HCT116 (cell line): Measurements from ENCODE around the gene B4GALNT4. TPM values are rescaled to one million over a fixed set of nuclear protein-coding genes. Genes with fewer than 3 reads are reported as not detected.
A peak's percentile ranks its signal among the peaks of the same experiment; 100 is the strongest.

Source experiments
- ATAC-seq: fragments of 200-7000 bp; cut with Tn5 transposase; 2 replicates; pipeline ENCODE4 v1.9.1; 2020; ENCODE audit warnings: mild to moderate bottlenecking, moderate library complexity
- BruUV-seq: library from RNA; stranded (reverse); fragments of 400-500 nt; replicated peaks from 2 replicates; lab custom pipeline; 2021; lab: Mats Ljungman, UMichigan
- CTCF ChIA-PET: fragments of 300-600 bp; sonication (Branson Sonifier 250); formaldehyde crosslinking; loops from one replicate; lab custom pipeline; 2021; ENCODE audit warnings: antibody characterized with exemption; lab: Charles Lee
- POLR2A ChIA-PET: fragments of 300-600, 350-600 bp; sonication (Branson Sonifier 250); formaldehyde crosslinking; loops from one replicate; lab custom pipeline; 2021; ENCODE audit warnings: antibody characterized with exemption; lab: Charles Lee
- RAD21 ChIA-PET, 2 experiments: fragments of 300-600 bp; sonication (Branson Sonifier 250); formaldehyde crosslinking; loops; one replicate each; lab custom pipeline; 2023; ENCODE audit warnings: low total read pairs in 2 of 2; ENCODE audit not compliant: uncharacterized antibody in 2 of 2, unreplicated experiment in 2 of 2, low non-redundant PET in 1 of 2; lab: Charles Lee
- DNase-seq: peaks from one replicate; pipeline ENCODE4 v3.0.0-alpha.2; 2010; ENCODE audit warnings: low read depth, low spot score
- H2AFZ ChIP-seq: fragments of 200-600 bp; shearing (Covaris generic), sonication (generic); 2 replicates; pipeline ENCODE4 v1.6.1; 2017; ENCODE audit warnings: low read depth, mixed run types, mixed read lengths, antibody characterized with exemption, low read length; ENCODE audit not compliant: poor library complexity, severe bottlenecking
- H3K27ac ChIP-seq: 2 replicates; pipeline ENCODE4 v1.5.1; 2012; ENCODE audit warnings: low read depth, low read length
- H3K27me3 ChIP-seq: fragments of 200-600 bp; sonication (generic); 2 replicates; pipeline ENCODE4 v1.6.1; 2016; ENCODE audit warnings: mixed run types, low read length, mixed read lengths; ENCODE audit not compliant: insufficient read depth
- H3K36me3 ChIP-seq, 2 experiments: fragments of 200-500 bp in 1 of 2; fragments of 200-600 bp in 1 of 2; sonication (Bioruptor generic) in 1 of 2; sonication (generic) in 1 of 2; 2 replicates each; pipeline versions ENCODE4 v1.5.1 to v1.6.1; 2014 to 2016; ENCODE audit warnings: low read length in 2 of 2, inconsistent platforms in 1 of 2, mixed read lengths in 1 of 2, mixed run types in 1 of 2; ENCODE audit not compliant: insufficient read depth in 2 of 2, control insufficient read depth in 1 of 2
- H3K4me1 ChIP-seq, 2 experiments: fragments of 200-600 bp in 1 of 2; sonication (generic) in 1 of 2; 2 replicates each; pipeline versions ENCODE4 v1.5.1 to v1.6.1; 2012 to 2017; ENCODE audit warnings: low read length in 2 of 2, inconsistent platforms in 1 of 2, mild to moderate bottlenecking in 1 of 2, mixed read lengths in 1 of 2, mixed run types in 1 of 2, moderate library complexity in 1 of 2; ENCODE audit not compliant: insufficient read depth in 2 of 2, control insufficient read depth in 1 of 2
- H3K4me2 ChIP-seq: fragments of 200-600 bp; sonication (generic); 2 replicates; pipeline ENCODE4 v1.6.1; 2017; ENCODE audit warnings: mixed run types, low read length, mixed read lengths
- H3K4me3 ChIP-seq, 2 experiments: fragments of 200-600 bp in 1 of 2; sonication (generic) in 1 of 2; replicated peaks in 1 of 2; 2 replicates each; pipeline ENCODE4 v1.5.1; 2011 to 2016; ENCODE audit warnings: low read length in 2 of 2, control low read depth in 1 of 2, low read depth in 1 of 2, mild to moderate bottlenecking in 1 of 2, mixed read lengths in 1 of 2, mixed run types in 1 of 2
- H3K79me2 ChIP-seq: fragments of 200-600 bp; sonication (generic); 2 replicates; pipeline ENCODE4 v1.6.1; 2017; ENCODE audit warnings: mild to moderate bottlenecking, mixed run types, low read length, moderate library complexity, mixed read lengths; ENCODE audit not compliant: insufficient read depth
- H3K9ac ChIP-seq: fragments of 200-600 bp; sonication (generic); 2 replicates; pipeline ENCODE4 v1.6.1; 2016; ENCODE audit warnings: low read length, mixed read lengths
- H3K9me2 ChIP-seq: fragments of 200-600 bp; sonication (generic), shearing (Covaris generic); 2 replicates; pipeline ENCODE4 v1.6.1; 2017; ENCODE audit warnings: mixed run types, mild to moderate bottlenecking, moderate library complexity; ENCODE audit not compliant: insufficient read depth
- H3K9me3 ChIP-seq, 2 experiments: fragments of 200-500 bp in 1 of 2; fragments of 200-600 bp in 1 of 2; sonication (Bioruptor generic) in 1 of 2; sonication (generic) in 1 of 2; 2 replicates each; pipeline ENCODE4 v1.6.1; 2014 to 2017; ENCODE audit warnings: low read length in 2 of 2, mixed read lengths in 2 of 2, inconsistent platforms in 1 of 2, low read depth in 1 of 2, mild to moderate bottlenecking in 1 of 2, mixed run types in 1 of 2, moderate library complexity in 1 of 2; ENCODE audit not compliant: control insufficient read depth in 1 of 2, insufficient read depth in 1 of 2
- H4K20me1 ChIP-seq: fragments of 200-600 bp; sonication (generic), shearing (Covaris generic); 2 replicates; pipeline ENCODE4 v1.6.1; 2017; ENCODE audit warnings: mixed run types, mild to moderate bottlenecking, moderate library complexity; ENCODE audit not compliant: insufficient read depth
- CEBPB ChIP-seq: IDR thresholded peaks from 2 replicates; pipeline ENCODE4 v1.6.1; 2012; ENCODE audit warnings: low read depth
- intact Hi-C: fragments of 100-400 bp; cut with micrococcal nuclease; formaldehyde crosslinking; loops from 2 replicates; pipeline ENCODE4 v1.10.0; 2022
- total RNA-seq: library from RNA; stranded (reverse); gene quantifications from one replicate; pipeline ENCODE4 v1.2.1, GENCODE V29; 2021; ENCODE audit not compliant: unreplicated experiment
- TF ChIP-seq, protein P1 (sequence below), 3 experiments: fragments of 200-600 bp in 1 of 3; sonication (generic) in 1 of 3; IDR thresholded peaks in 2 of 3; conservative IDR thresholded peaks in 1 of 3; 2 replicates each; pipeline ENCODE4 v1.5.1; 2012 to 2017; ENCODE audit warnings: low read depth in 2 of 3, low read length in 2 of 3, antibody characterized with exemption in 1 of 3, borderline replicate concordance in 1 of 3, control low read depth in 1 of 3, mild to moderate bottlenecking in 1 of 3, mixed read lengths in 1 of 3, mixed run types in 1 of 3, moderate library complexity in 1 of 3; ENCODE audit not compliant: insufficient read depth in 1 of 3

B4GALNT4 gene
- total RNA-seq, 1 experiment from 2014 or later: 54.3 TPM

GRCh38 chr11:405323-405953 is 36.1 kb downstream of the B4GALNT4 start:
- TF ChIP-seq, protein P1, sequence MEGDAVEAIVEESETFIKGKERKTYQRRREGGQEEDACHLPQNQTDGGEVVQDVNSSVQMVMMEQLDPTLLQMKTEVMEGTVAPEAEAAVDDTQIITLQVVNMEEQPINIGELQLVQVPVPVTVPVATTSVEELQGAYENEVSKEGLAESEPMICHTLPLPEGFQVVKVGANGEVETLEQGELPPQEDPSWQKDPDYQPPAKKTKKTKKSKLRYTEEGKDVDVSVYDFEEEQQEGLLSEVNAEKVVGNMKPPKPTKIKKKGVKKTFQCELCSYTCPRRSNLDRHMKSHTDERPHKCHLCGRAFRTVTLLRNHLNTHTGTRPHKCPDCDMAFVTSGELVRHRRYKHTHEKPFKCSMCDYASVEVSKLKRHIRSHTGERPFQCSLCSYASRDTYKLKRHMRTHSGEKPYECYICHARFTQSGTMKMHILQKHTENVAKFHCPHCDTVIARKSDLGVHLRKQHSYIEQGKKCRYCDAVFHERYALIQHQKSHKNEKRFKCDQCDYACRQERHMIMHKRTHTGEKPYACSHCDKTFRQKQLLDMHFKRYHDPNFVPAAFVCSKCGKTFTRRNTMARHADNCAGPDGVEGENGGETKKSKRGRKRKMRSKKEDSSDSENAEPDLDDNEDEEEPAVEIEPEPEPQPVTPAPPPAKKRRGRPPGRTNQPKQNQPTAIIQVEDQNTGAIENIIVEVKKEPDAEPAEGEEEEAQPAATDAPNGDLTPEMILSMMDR (IDR thresholded peaks at IDR 0.05 in 2 of 3, conservative IDR thresholded peaks at IDR 0.05 in 1 of 3; ENCODE audit: borderline replicate concordance in 1 of 3, insufficient read depth in 1 of 3, low read depth in 2 of 3, low read length in 2 of 3): 0 out of 6 replicates have a peak, but pooled peaks of 1 of the 3 experiments have one; percentile 10
- no peak for TF ChIP-seq CEBPB
- DNase-seq (no peak), ATAC-seq (no peak)
- Histone ChIP-seq H3K9ac (no peak overlapping the region), H3K4me1 (peaks cover 14 to 42% of the 10 kb centered on the region in 2 experiments), H3K4me3 (no peak overlapping the region), H4K20me1 (no peaks in the 10 kb centered on the region), H3K27me3 (no peaks in the 10 kb centered on the region), H3K79me2 (no peaks in the 10 kb centered on the region), H3K4me2 (peak overlapping the region; percentile 85), H3K36me3 (peaks cover 2 to 14% of the 10 kb centered on the region in 2 experiments; a peak in 2 of 4 replicates), H3K9me2 (no peaks in the 10 kb centered on the region), H2AFZ (no peak overlapping the region), H3K9me3 (no peaks in the 10 kb centered on the region), H3K27ac (peak overlapping the region; percentile 88)
- no TSS peak for BruUV-seq
- POLR2A ChIA-PET: interaction anchor here (1.3 kb wide), 1 partner anchor 12 kb away, joined by 3 read pairs; no protein-coding TSS in a partner anchor
- intact Hi-C loops: loop anchor here (5.0 kb wide), 1 partner anchor 42 kb away; no protein-coding TSS in a partner anchor
- CTCF ChIA-PET: interaction anchor here (2.7 kb wide), 1 partner anchor 43 kb away, joined by 31 read pairs; the partner anchor contains the start of gene PTDSS2
- RAD21 ChIA-PET: no interaction called here
